Memory B cell (primary cell): Measurements from ENCODE around the gene RADIL.

Experiments
- ATAC-seq: fragments of 150-1000 bp; cut with Tn5 transposase; 2 replicates; pipeline ENCODE4 v1.10.0; 2021; ENCODE audit warnings: low read depth, mild to moderate bottlenecking, moderate library complexity
- DNase-seq, 2 donors: peaks; one replicate each; pipeline ENCODE4 v3.0.0; 2022; ENCODE audit warnings: low spot score in 2 of 2
- H3K27ac Mint-ChIP-seq: one replicate; pipeline ENCODE4 v1.8.0; 2022; ENCODE audit warnings: mild to moderate bottlenecking, moderate library complexity, mixed read lengths
- H3K27me3 Mint-ChIP-seq: one replicate; pipeline ENCODE4 v1.8.0; 2022; ENCODE audit warnings: mixed read lengths
- H3K36me3 Mint-ChIP-seq: one replicate; pipeline ENCODE4 v1.8.0; 2022; ENCODE audit warnings: mild to moderate bottlenecking, mixed read lengths
- H3K4me1 Mint-ChIP-seq: one replicate; pipeline ENCODE4 v1.8.0; 2022; ENCODE audit warnings: mixed read lengths
- H3K4me3 Mint-ChIP-seq: one replicate; pipeline ENCODE4 v1.8.0; 2022; ENCODE audit warnings: mild to moderate bottlenecking, moderate library complexity, mixed read lengths
- H3K9me3 Mint-ChIP-seq: one replicate; pipeline ENCODE4 v1.8.0; 2022; ENCODE audit warnings: mixed read lengths

RADIL gene

DNA sequence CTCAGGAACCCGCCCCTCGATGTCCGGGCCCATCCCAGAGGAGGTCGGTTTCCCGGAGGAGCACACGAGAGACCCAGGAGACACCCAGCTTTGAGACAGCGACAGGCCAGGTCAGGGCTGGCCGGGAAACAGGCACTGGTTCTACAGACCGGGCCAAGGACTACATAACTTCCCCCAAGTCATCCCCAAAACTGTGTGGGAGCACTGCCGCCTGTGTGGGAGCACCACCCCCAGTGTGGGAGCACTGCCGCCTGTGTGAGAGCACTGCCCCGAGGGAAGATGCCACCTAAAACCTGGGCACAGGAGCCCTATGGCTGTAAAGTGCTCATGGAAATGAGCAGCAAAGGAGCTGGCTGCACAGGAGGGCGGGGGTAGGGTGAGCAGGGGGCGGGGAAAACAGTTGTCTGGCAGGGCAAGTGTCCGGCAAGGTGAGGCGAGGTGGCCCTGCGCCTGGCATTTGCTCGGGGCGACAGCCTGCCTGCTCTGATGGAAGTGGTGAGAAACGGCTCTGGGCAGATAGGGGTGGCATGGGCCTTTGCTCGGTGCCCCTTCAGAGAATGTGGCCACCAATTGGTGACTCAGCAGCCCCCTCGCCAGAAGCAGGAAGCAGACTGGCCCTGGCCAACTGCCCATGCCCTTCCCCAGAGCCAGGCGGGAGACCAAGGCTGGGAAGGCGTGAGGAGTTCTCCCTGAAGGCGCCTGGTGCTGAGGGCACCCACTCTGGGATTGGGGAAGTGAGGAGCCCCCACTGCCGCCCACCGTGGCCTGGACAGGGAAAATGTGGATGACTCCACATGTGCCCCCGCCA is 47.9 kb downstream of the RADIL start:
- ATAC-seq (no peak), DNase-seq (no peak)
- H3K27ac Mint-ChIP-seq: no peak overlapping the region
- H3K4me3 Mint-ChIP-seq: no peak overlapping the region
- peaks cover 6% of the 10 kb centered on the region for H3K27me3 Mint-ChIP-seq
- H3K36me3 Mint-ChIP-seq: no peaks in the 10 kb centered on the region
- H3K9me3 Mint-ChIP-seq: no peaks in the 10 kb centered on the region
- no peaks in the 10 kb centered on the region for H3K4me1 Mint-ChIP-seq

DNA sequence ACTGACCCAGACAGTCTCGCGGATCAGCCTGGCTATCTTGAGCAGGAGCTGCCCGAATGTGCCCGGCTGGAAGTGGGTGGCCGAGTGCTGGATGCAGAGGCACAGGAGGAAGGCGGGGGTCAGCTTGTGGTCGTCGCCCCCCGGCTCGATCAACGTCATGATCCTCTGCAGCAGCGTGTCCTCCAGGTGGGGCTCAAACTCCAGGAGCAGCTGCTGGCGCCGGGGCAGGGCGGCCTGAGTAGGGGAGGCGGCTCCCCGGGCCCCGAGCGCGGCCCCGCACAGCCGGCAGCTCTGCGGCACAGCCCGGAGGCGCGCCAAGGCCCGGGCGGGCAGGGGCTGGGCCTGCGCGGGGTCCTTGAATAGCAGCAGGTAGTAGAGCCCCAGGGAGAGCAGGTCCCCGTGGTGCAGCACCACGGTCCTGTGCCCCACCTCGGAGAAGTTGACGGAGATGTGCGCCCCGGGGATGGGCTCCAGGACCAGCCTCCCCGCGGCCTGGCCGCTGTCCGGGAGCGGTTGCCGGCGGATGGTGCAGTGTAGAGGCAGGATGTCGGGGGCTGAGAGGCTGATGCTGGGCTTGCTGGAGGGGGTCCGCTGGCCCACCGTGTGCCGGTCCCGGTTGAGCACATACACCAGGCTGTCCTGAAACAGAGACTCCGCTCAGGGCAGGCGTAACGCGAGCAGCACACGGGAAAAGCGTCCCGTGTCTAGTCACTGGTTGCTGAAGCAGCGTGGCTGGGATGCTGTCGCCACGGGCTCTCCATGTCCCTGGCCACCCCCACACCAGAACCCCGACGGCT is 48.7 kb downstream of the RADIL start:
- Mint-ChIP-seq H3K27me3 (peaks cover 6% of the 10 kb centered on the region), H3K36me3 (no peaks in the 10 kb centered on the region), H3K4me3 (no peak overlapping the region), H3K27ac (no peak overlapping the region), H3K9me3 (no peaks in the 10 kb centered on the region), H3K4me1 (no peaks in the 10 kb centered on the region)
- DNase-seq (no peak), ATAC-seq (no peak)

DNA sequence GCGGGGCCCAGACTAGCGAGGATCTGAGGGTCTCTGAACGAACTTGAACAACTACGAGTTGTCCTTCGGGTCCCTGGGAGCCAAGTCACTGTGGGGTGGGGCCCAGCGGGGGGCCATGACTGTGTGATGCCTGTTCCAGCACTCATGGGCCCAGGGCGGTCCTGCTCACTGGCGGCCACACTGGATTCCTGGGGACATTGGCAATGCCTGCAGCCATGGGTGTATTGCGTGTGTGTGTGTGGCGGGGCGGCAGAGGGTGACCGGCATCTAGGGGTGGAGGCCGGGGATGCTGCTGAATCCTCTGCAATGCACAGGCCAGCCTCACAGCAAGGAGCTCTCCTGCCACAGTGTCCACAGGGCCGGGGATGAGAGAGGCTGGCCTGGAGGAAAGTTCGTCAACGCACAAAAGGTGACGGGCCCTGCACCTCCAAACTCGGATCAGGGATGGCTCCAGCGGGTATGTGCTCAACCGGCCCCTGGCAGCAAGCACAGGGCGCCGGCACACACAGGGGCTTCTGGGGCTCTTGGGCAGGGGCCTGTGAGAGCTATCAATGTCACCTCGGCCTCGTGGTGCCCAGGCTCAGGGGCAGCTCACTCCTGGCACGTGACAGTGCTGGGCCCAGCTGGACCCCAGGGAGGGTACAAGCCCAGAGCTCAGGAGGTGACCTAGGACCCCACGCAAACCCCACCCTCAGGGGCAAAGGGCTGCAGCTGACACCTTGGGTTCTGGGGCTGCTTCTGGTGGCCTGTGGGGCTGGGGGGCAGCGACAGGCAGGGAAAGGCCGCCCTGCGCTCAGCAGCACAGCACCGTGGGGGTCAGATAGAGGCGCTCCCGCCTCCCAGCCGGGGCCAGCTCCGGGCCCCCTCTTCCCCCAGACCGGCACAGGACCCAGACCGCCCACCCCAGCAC is 49.6 kb downstream of the RADIL start:
- Mint-ChIP-seq H3K27ac (no peak overlapping the region), H3K36me3 (no peaks in the 10 kb centered on the region)
- no peak for ATAC-seq

DNA sequence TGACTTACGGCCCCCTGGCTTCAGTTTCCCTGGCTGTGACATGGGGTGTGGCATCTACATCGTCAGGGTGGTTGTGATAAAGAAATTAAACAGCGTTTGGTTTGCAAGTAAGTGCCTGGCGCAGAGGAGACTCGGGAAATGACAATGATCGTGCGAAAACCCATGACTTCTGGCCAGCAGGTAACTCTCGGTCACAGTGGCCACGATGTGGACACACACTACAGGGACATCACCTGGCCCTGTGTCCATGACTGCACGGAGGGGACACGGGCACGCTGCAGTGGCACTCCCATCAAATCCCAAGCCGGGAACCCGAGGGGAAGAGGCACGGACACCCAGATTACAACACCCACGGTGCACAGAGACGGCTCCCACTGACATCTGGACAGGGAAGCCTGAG is 50.3 kb downstream of the RADIL start:
- no peak for DNase-seq
- no peaks in the 10 kb centered on the region for H3K4me1 Mint-ChIP-seq
- H3K27ac Mint-ChIP-seq: no peak overlapping the region
- no peak overlapping the region for H3K4me3 Mint-ChIP-seq
- H3K9me3 Mint-ChIP-seq: no peaks in the 10 kb centered on the region
- no peaks in the 10 kb centered on the region for H3K36me3 Mint-ChIP-seq
- peaks cover 6% of the 10 kb centered on the region for H3K27me3 Mint-ChIP-seq
- ATAC-seq: no peak

More for the DNA sequence above, 49.6 kb downstream of the RADIL start:
- Mint-ChIP-seq H3K4me3 (no peak overlapping the region), H3K9me3 (no peaks in the 10 kb centered on the region), H3K4me1 (no peaks in the 10 kb centered on the region), H3K27me3 (peaks cover 6% of the 10 kb centered on the region)
- no peak for DNase-seq

DNA sequence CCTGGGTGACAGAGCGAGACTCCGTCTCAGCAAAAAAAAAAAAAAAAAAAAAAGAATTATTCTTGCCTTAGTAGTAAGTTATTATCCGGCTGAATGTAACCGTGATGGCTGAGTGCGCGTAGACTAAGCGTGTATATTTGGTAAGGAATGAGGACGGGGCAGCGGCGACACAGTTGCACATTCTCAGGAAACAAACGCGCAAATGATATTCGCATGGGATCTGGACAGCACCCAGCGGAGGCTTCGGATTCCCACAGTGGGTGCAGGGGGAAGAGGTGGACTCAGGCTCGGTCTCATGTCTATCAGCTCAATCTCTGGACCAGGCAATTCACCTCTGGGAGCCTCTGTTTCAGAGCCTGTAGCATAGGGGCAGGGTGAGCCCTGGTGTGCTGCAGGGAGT is 50.8 kb downstream of the RADIL start:
- no peaks in the 10 kb centered on the region for H3K4me1 Mint-ChIP-seq
- no peaks in the 10 kb centered on the region for H3K9me3 Mint-ChIP-seq
- H3K36me3 Mint-ChIP-seq: no peaks in the 10 kb centered on the region
- ATAC-seq (no peak), DNase-seq (no peak)
- H3K4me3 Mint-ChIP-seq: no peak overlapping the region
- no peak overlapping the region for H3K27ac Mint-ChIP-seq
- H3K27me3 Mint-ChIP-seq: peaks cover 6% of the 10 kb centered on the region

DNA sequence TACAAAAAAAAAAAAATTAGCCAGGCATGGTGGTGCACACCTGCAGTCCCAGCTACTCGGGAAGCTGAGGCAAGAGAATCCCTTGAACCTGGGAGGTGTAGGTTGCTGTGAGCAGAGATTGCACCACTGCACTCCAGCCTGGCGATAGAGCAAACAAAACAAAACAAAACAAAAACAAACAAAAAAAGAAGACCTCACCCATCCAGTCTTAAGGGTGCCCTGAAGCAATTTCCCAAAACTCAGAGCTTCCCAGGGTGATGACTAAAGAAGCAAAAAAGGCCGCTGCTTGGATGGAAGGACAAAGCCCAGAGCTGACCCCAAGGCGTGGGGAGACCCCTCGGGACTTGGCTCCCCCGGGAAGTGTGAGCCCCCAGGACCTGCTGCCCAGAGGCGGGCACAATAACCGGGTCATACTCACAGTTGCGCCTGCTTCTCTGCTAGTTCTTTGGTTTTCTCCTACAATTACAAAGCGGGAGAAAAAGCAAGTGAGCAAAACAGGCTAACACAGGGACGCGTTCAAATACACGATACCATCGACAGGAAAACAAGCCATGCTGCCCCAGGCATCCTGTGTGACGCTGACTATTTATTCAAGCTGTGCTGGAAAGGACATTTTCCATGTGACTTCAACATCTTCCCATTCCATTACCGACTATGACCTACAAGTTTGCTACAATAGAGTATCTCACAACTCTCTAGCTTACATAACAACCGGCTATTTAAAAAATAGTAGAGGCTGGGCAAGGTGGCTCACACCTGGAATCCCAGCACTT is 51.6 kb downstream of the RADIL start:
- Mint-ChIP-seq H3K4me1 (no peaks in the 10 kb centered on the region), H3K36me3 (no peaks in the 10 kb centered on the region), H3K27me3 (peaks cover 3% of the 10 kb centered on the region), H3K9me3 (no peaks in the 10 kb centered on the region), H3K4me3 (no peak overlapping the region), H3K27ac (no peak overlapping the region)
- no peak for ATAC-seq
- DNase-seq: no peak

DNA sequence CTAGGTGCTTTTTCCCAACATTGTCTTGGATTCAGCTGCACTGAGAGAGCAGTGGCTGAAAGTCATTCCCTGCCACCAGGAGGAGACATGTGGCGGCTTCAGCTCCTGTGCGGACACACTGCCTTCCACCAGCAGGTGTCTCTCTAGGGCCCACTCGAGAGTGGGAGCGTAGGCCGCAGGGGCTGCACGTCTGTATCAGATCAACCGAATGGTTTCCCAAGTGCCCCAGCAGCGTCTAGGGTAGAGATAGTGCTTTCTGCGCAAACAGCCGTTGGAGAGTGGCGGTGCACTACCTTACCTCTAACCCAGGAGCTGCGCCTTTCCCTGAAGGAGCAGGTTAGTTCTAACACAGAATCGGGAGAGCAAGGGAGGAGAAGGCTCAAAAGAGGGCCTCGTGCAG is 53.3 kb downstream of the RADIL start:
- Mint-ChIP-seq H3K4me3 (no peak overlapping the region), H3K27me3 (peaks cover 6% of the 10 kb centered on the region), H3K27ac (no peak overlapping the region)

DNA sequence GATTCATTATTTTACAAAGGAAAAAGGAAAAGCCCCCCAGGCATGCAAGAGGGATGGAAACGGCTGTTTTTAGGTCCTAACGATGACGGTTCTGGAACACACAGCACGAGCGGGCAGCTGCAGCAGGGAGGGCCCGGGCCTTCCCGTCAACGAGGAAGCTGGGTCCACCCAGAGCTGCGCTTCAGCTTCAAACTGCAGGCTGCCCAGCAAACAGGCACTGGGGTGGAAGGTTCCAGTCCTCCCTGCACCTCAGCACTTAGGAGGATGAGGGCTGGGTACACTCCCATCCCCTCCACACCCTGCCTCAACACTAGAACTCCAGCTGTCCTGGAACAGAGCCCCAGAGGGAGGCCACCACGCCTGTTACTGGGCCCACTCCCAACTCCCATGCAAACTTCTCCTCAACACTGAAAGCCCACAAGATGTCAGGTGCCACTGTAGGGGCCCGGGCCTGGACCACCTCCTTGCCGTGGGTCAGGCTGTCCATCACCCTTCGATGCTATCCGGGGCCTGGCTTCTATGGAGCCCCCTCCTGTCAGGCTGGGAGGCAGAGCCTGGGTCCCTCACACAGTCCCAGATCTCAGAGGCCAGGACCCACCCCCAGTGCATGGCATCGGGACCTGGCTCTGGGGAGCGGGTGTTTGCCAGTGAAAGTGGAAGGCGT is 54.7 kb downstream of the RADIL start:
- Mint-ChIP-seq H3K4me1 (no peaks in the 10 kb centered on the region), H3K36me3 (no peaks in the 10 kb centered on the region), H3K27me3 (peaks cover 10% of the 10 kb centered on the region), H3K4me3 (no peak overlapping the region), H3K27ac (no peak overlapping the region), H3K9me3 (no peaks in the 10 kb centered on the region)
- no peak for DNase-seq
- ATAC-seq: no peak

More for the DNA sequence above, 53.3 kb downstream of the RADIL start:
- Mint-ChIP-seq H3K9me3 (no peaks in the 10 kb centered on the region), H3K36me3 (no peaks in the 10 kb centered on the region), H3K4me1 (no peaks in the 10 kb centered on the region)
- DNase-seq: peak; percentile 18 to 41
- ATAC-seq: peak; percentile 69

DNA sequence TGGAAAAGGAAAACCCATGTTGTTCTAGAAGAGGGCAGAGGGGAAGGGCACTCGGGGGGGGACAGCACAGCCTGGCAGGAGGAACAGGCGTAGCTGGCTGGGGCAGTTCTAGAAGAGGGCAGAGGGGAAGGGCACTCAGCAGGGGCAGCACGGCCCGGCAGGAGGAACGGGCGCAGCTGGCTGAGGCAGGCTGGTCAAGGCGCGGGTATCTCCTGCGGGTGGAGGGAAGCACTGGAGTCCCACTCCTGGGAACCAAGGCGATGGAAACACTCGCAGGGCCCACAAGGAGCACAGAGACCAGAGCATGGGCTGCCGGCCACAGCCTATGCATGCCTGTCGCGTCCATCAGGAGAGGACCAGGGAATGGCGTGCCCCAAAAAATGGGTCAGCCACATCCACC is 58.4 kb downstream of the RADIL start:
- no peak for ATAC-seq
- H3K9me3 Mint-ChIP-seq: no peaks in the 10 kb centered on the region
- no peaks in the 10 kb centered on the region for H3K36me3 Mint-ChIP-seq
- no peak overlapping the region for H3K27ac Mint-ChIP-seq
- H3K4me3 Mint-ChIP-seq: no peak overlapping the region
- H3K27me3 Mint-ChIP-seq: peaks cover 15% of the 10 kb centered on the region
- no peaks in the 10 kb centered on the region for H3K4me1 Mint-ChIP-seq
- DNase-seq: no peak

DNA sequence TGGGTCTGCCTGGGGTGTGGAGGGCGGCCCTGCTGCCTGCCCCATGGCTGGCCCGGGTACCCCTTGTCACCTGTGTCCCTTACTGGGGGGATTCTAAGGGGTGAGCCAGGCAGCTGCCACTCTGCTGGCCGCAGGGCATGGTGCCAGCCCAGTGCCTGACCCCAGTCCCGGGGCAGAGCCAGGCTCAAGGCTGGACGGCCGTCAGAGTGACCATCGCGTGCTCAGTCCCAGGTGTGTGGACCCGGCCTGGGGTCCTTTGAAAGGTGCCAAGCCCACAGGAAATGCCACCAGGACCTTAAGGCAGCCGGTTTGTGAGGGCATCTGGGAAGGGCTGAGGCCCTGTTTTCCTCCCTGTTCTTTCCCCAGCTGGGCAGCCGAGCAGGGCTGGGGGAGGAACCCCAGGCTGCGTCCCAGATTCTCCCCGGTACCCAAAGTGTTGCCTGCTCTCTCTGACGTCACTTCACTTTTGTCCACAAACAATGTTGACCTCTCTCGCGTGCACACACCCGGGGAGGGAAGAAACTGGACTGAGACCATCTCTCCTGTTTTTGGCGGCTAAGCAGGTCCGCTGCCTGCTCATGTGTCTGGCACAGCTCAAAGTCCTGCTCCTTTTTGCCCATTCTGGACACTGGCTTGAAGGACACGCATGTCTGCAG is 59.3 kb downstream of the RADIL start:
- Mint-ChIP-seq H3K36me3 (no peaks in the 10 kb centered on the region), H3K9me3 (no peaks in the 10 kb centered on the region), H3K4me3 (no peak overlapping the region), H3K4me1 (no peaks in the 10 kb centered on the region), H3K27ac (no peak overlapping the region), H3K27me3 (peaks cover 15% of the 10 kb centered on the region)
- DNase-seq (no peak), ATAC-seq (no peak)

DNA sequence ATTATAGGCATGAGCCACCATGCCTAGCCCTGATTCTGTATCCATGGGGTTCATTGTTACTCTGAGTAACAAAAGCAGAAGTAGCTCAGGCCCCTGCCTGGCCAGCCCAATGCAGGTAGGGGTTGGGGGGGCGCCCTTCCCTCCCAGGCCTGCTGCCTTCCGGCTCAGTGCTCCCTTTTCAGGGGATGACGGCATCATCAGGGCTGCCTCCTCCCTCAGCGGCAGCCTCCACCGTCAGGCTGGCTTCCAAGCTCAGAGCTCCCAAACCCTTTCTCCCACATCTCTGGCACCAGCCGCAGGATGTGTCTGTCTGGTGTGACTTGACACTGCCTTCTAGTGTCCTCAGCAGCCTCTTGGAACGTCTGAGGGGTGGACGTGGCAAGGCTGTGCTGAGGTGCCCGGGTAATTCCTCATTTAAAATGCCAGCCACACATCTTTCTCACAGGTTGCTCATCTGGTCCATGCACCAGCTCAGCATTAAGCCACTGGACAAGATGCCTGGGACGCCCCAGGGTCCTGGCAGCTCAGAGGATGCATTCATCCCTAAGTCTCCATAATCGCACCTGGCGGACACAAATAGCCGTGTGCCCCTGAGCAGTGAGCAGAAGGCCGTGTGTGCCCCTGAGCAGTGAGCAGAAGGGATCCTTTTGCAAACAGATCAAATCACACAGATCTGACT is 59.9 kb downstream of the RADIL start:
- Mint-ChIP-seq H3K36me3 (no peaks in the 10 kb centered on the region), H3K9me3 (no peaks in the 10 kb centered on the region), H3K4me3 (no peak overlapping the region), H3K4me1 (no peaks in the 10 kb centered on the region), H3K27me3 (peaks cover 15% of the 10 kb centered on the region), H3K27ac (no peak overlapping the region)
- ATAC-seq: no peak
- DNase-seq: no peak

DNA sequence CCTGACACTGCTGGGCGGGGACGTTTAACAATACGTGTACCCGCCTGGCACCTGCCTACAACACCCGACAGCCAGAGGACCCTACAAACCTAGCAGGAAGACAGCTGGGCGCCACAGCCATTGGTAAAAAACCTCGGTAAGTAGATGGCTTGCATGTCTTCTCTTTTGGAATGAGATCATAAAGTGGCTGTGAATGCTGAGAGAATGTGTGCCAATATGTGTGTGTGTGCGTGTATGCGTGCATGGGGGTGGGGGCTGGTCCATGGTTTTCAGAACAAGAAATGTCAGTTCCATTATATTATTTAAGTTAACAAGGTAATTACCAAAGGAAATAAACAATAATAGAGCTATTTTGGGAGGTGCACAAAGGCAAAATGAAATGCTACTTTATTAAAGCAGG is 60.8 kb downstream of the RADIL start:
- no peaks in the 10 kb centered on the region for H3K36me3 Mint-ChIP-seq
- H3K4me1 Mint-ChIP-seq: no peaks in the 10 kb centered on the region
- H3K27me3 Mint-ChIP-seq: peaks cover 15% of the 10 kb centered on the region
- no peak overlapping the region for H3K4me3 Mint-ChIP-seq
- no peaks in the 10 kb centered on the region for H3K9me3 Mint-ChIP-seq
- H3K27ac Mint-ChIP-seq: no peak overlapping the region
- ATAC-seq (no peak), DNase-seq (no peak)
